Activated CD4-positive, alpha-beta memory T cell treated with anti-CD3 and anti-CD28 coated beads, Interleukin-2, amount 10 ng/mL, durations not matched to agents 7 days and 5 days (primary cell): Measurements from ENCODE around the gene SLC2A6. TPM values are rescaled to one million over a fixed set of nuclear protein-coding genes. Genes with fewer than 3 reads are reported as not detected.

Experiments
- CTCF ChIA-PET: fragments of 350-600 bp; sonication (Branson Sonifier 250); formaldehyde crosslinking; loops from one replicate; lab custom pipeline; 2021; ENCODE audit warnings: antibody characterized with exemption, inconsistent platforms; lab: Charles Lee
- POLR2A ChIA-PET: fragments of 350-600 bp; sonication (Branson Sonifier 250); formaldehyde crosslinking; loops from one replicate; lab custom pipeline; 2021; ENCODE audit warnings: antibody characterized with exemption; lab: Charles Lee
- DNase-seq: peaks from one replicate; pipeline ENCODE4 v3.0.0-alpha.2; 2020
- H3K27ac Mint-ChIP-seq: one replicate; pipeline ENCODE4 v1.8.0; 2021; ENCODE audit warnings: mild to moderate bottlenecking, mixed read lengths
- H3K27me3 Mint-ChIP-seq: one replicate; pipeline ENCODE4 v1.8.0; 2021; ENCODE audit warnings: mixed read lengths
- H3K36me3 Mint-ChIP-seq: one replicate; pipeline ENCODE4 v1.8.0; 2021; ENCODE audit warnings: low read depth, mixed read lengths
- H3K4me1 Mint-ChIP-seq: one replicate; pipeline ENCODE4 v1.8.0; 2021; ENCODE audit warnings: mixed read lengths
- H3K4me3 Mint-ChIP-seq: one replicate; pipeline ENCODE4 v1.8.0; 2021; ENCODE audit warnings: mild to moderate bottlenecking, mixed read lengths
- H3K9me3 Mint-ChIP-seq: one replicate; pipeline ENCODE4 v1.8.0; 2021; ENCODE audit warnings: mixed read lengths
- total RNA-seq, 2 experiments: library from RNA; stranded (reverse); gene quantifications; one replicate each; pipeline ENCODE4 v1.2.3, GENCODE V29; 2021

The SLC2A6 gene
- total RNA-seq, 2 experiments from 2014 or later = 1.2 to 2.0 TPM

GRCh38 chr9:133519693-133520092, 40.8 kb upstream of the SLC2A6 start:
- CTCF ChIA-PET = no interaction called here
- Mint-ChIP-seq H3K27ac (no peak overlapping the region), H3K9me3 (no peaks in the 10 kb centered on the region), H3K27me3 (no peaks in the 10 kb centered on the region), H3K4me3 (no peak overlapping the region), H3K36me3 (no peaks in the 10 kb centered on the region), H3K4me1 (no peaks in the 10 kb centered on the region)
- POLR2A ChIA-PET = no interaction called here
- DNase-seq = no peak

- no peaks in the 10 kb centered on the region for H3K27me3 Mint-ChIP-seq
- no peaks in the 10 kb centered on the region for H3K36me3 Mint-ChIP-seq
- no peak for DNase-seq
- no peaks in the 10 kb centered on the region for H3K4me1 Mint-ChIP-seq
- no peaks in the 10 kb centered on the region for H3K9me3 Mint-ChIP-seq
- H3K4me3 Mint-ChIP-seq = no peak overlapping the region
- no peak overlapping the region for H3K27ac Mint-ChIP-seq
- CTCF ChIA-PET = no interaction called here
- POLR2A ChIA-PET = no interaction called here
These were observed 40.0 kb upstream of the SLC2A6 start for GRCh38 chr9:133518706-133519449.

GRCh38 chr9:133518200-133518599, 39.3 kb upstream of the SLC2A6 start:
- POLR2A ChIA-PET = no interaction called here
- DNase-seq = no peak

GRCh38 chr9:133517711-133518110, 38.8 kb upstream of the SLC2A6 start:
- ChIA-PET POLR2A (no interaction called here), CTCF (no interaction called here)
- Mint-ChIP-seq H3K9me3 (no peaks in the 10 kb centered on the region), H3K27me3 (no peaks in the 10 kb centered on the region), H3K4me1 (no peaks in the 10 kb centered on the region), H3K4me3 (no peak overlapping the region), H3K27ac (no peak overlapping the region), H3K36me3 (no peaks in the 10 kb centered on the region)
- DNase-seq = no peak

More at GRCh38 chr9:133518200-133518599, 39.3 kb upstream of the SLC2A6 start:
- no peaks in the 10 kb centered on the region for H3K27me3 Mint-ChIP-seq
- H3K4me1 Mint-ChIP-seq = no peaks in the 10 kb centered on the region
- CTCF ChIA-PET = no interaction called here
- H3K9me3 Mint-ChIP-seq = no peaks in the 10 kb centered on the region
- H3K27ac Mint-ChIP-seq = no peak overlapping the region
- no peaks in the 10 kb centered on the region for H3K36me3 Mint-ChIP-seq
- H3K4me3 Mint-ChIP-seq = no peak overlapping the region

GRCh38 chr9:133516961-133517350, 38.1 kb upstream of the SLC2A6 start:
- ChIA-PET CTCF (no interaction called here), POLR2A (no interaction called here)
- Mint-ChIP-seq H3K27me3 (no peaks in the 10 kb centered on the region), H3K36me3 (no peaks in the 10 kb centered on the region), H3K27ac (no peak overlapping the region), H3K9me3 (no peaks in the 10 kb centered on the region), H3K4me1 (no peaks in the 10 kb centered on the region), H3K4me3 (no peak overlapping the region)
- no peak for DNase-seq

GRCh38 chr9:133516256-133516960, 37.5 kb upstream of the SLC2A6 start:
- no peaks in the 10 kb centered on the region for H3K27me3 Mint-ChIP-seq
- ChIA-PET POLR2A (no interaction called here), CTCF (no interaction called here)
- H3K36me3 Mint-ChIP-seq = no peaks in the 10 kb centered on the region
- H3K27ac Mint-ChIP-seq = no peak overlapping the region
- H3K4me1 Mint-ChIP-seq = no peaks in the 10 kb centered on the region
- H3K4me3 Mint-ChIP-seq = no peak overlapping the region
- H3K9me3 Mint-ChIP-seq = no peaks in the 10 kb centered on the region
- no peak for DNase-seq

GRCh38 chr9:133515615-133516255, 36.8 kb upstream of the SLC2A6 start:
- CTCF ChIA-PET = no interaction called here
- H3K9me3 Mint-ChIP-seq = no peaks in the 10 kb centered on the region
- no peaks in the 10 kb centered on the region for H3K4me1 Mint-ChIP-seq

GRCh38 chr9:133515240-133515610, 36.3 kb upstream of the SLC2A6 start:
- H3K27ac Mint-ChIP-seq = no peak overlapping the region
- H3K4me1 Mint-ChIP-seq = no peaks in the 10 kb centered on the region
- no peaks in the 10 kb centered on the region for H3K9me3 Mint-ChIP-seq
- ChIA-PET POLR2A (no interaction called here), CTCF (no interaction called here)
- DNase-seq = no peak
- H3K4me3 Mint-ChIP-seq = no peak overlapping the region
- no peaks in the 10 kb centered on the region for H3K27me3 Mint-ChIP-seq
- no peaks in the 10 kb centered on the region for H3K36me3 Mint-ChIP-seq

More at GRCh38 chr9:133515615-133516255, 36.8 kb upstream of the SLC2A6 start:
- POLR2A ChIA-PET = no interaction called here
- Mint-ChIP-seq H3K27ac (no peak overlapping the region), H3K36me3 (no peaks in the 10 kb centered on the region), H3K27me3 (no peaks in the 10 kb centered on the region), H3K4me3 (no peak overlapping the region)
- DNase-seq = no peak

GRCh38 chr9:133514460-133515239, 35.8 kb upstream of the SLC2A6 start:
- H3K4me3 Mint-ChIP-seq = no peak overlapping the region
- H3K9me3 Mint-ChIP-seq = no peaks in the 10 kb centered on the region
- ChIA-PET CTCF (no interaction called here), POLR2A (no interaction called here)
- DNase-seq = no peak
- no peak overlapping the region for H3K27ac Mint-ChIP-seq
- no peaks in the 10 kb centered on the region for H3K36me3 Mint-ChIP-seq
- peaks cover 2% of the 10 kb centered on the region for H3K4me1 Mint-ChIP-seq
- H3K27me3 Mint-ChIP-seq = no peaks in the 10 kb centered on the region

- H3K36me3 Mint-ChIP-seq = no peaks in the 10 kb centered on the region
- POLR2A ChIA-PET = no interaction called here
- no peak for DNase-seq
- no peaks in the 10 kb centered on the region for H3K9me3 Mint-ChIP-seq
- H3K4me1 Mint-ChIP-seq = peaks cover 7% of the 10 kb centered on the region
- CTCF ChIA-PET = no interaction called here
- H3K4me3 Mint-ChIP-seq = no peak overlapping the region
- H3K27me3 Mint-ChIP-seq = no peaks in the 10 kb centered on the region
- no peak overlapping the region for H3K27ac Mint-ChIP-seq
These were observed 34.6 kb upstream of the SLC2A6 start for GRCh38 chr9:133513214-133514100.

GRCh38 chr9:133512253-133513213, 33.6 kb upstream of the SLC2A6 start:
- no peaks in the 10 kb centered on the region for H3K9me3 Mint-ChIP-seq
- peaks cover 7% of the 10 kb centered on the region for H3K4me1 Mint-ChIP-seq
- no peak overlapping the region for H3K4me3 Mint-ChIP-seq
- DNase-seq = no peak
- no peak overlapping the region for H3K27ac Mint-ChIP-seq
- POLR2A ChIA-PET = no interaction called here
- CTCF ChIA-PET = no interaction called here
- H3K27me3 Mint-ChIP-seq = no peaks in the 10 kb centered on the region
- no peaks in the 10 kb centered on the region for H3K36me3 Mint-ChIP-seq
